Heart left ventricle (tissue), 16 donors: ENCODE results near the gene PTPRM. TPM values are rescaled to one million over a fixed set of nuclear protein-coding genes. Genes with fewer than 3 reads are reported as not detected.
A peak's percentile ranks its signal among the peaks of the same experiment; 100 is the strongest.

Experiments
- ATAC-seq, 4 donors: fragments of 200-7000 bp; cut with Tn5 transposase; one replicate each; pipeline ENCODE4 v1.9.1; 2020 to 2022; ENCODE audit warnings: moderate library complexity in 4 of 4, mild to moderate bottlenecking in 3 of 4, moderate number of reproducible peaks in 1 of 4
- DNase-seq, 5 donors: peaks; one replicate each; pipeline ENCODE4 v3.0.0-alpha.2; 2020
- H3K27ac ChIP-seq, 12 donors: fragments of 200-600 bp; sonication (generic) in 4 of 12; one replicate each; pipeline versions ENCODE4 v1.5.0 to v1.8.0; 2016 to 2022; ENCODE audit warnings: mild to moderate bottlenecking in 2 of 12
- H3K27me3 ChIP-seq, 9 donors: fragments of 200-600 bp; sonication (generic) in 2 of 9; one replicate each; pipeline versions ENCODE4 v1.5.1 to v1.8.0; 2016 to 2022; ENCODE audit warnings: mild to moderate bottlenecking in 3 of 9
- H3K36me3 ChIP-seq, 9 donors: fragments of 200-600 bp; sonication (generic) in 2 of 9; one replicate each; pipeline versions ENCODE4 v1.5.0 to v1.8.0; 2018 to 2022; ENCODE audit warnings: mild to moderate bottlenecking in 2 of 9
- H3K4me1 ChIP-seq, 12 donors: fragments of 200-600 bp; sonication (generic) in 4 of 12; one replicate each; pipeline versions ENCODE4 v1.5.0 to v1.8.0; 2016 to 2022; ENCODE audit warnings: mild to moderate bottlenecking in 3 of 12
- H3K4me3 ChIP-seq, 12 donors: fragments of 200-600 bp; sonication (generic) in 4 of 12; one replicate each; pipeline versions ENCODE4 v1.5.0 to v1.8.0; 2017 to 2022; ENCODE audit warnings: mild to moderate bottlenecking in 9 of 12, moderate library complexity in 4 of 12
- H3K9me3 ChIP-seq, 12 donors: fragments of 200-600 bp; sonication (generic) in 4 of 12; one replicate each; pipeline versions ENCODE4 v1.5.0 to v1.8.0; 2016 to 2022; ENCODE audit warnings: mild to moderate bottlenecking in 1 of 12
- CTCF ChIP-seq, 12 donors: fragments of 200-600 bp; sonication (generic) in 4 of 12; IDR thresholded peaks; one replicate each; pipeline versions ENCODE4 v1.5.0 to v1.8.0; 2018 to 2022; ENCODE audit warnings: antibody characterized with exemption in 12 of 12, mild to moderate bottlenecking in 5 of 12
- POLR2A ChIP-seq, 2 donors: fragments of 450-650 bp; IDR thresholded peaks; one replicate each; pipeline ENCODE4 v1.6.1; 2017; ENCODE audit warnings: antibody characterized with exemption in 2 of 2, mild to moderate bottlenecking in 2 of 2, moderate library complexity in 2 of 2
- WGBS, 4 donors: extraction: QIAGEN DNeasy Blood & Tissue Kit in 2 of 4; methylation state at CpG; one replicate each; pipeline versions ENCODE4 v1.1.5 to v1.1.7; 2013 to 2018; 5-methylcytosine and 5-hydroxymethylcytosine counted together
- intact Hi-C, 10 donors: fragments of 100-400 bp; cut with DNase I; formaldehyde crosslinking; loops; one replicate each; pipeline versions ENCODE4 v1.11.1 to v1.14.2; 2022
- polyA plus RNA-seq, 2 donors: library from polyadenylated mRNA; stranded (reverse); fragments of 200-250 nt; gene quantifications; one replicate each; pipeline ENCODE4 v1.2.3, GENCODE V29; 2013
- total RNA-seq, 9 donors: library from RNA; depleted of rRNA in 2 of 9; stranded (reverse); fragments of >200 nt in 2 of 9; fragmentation: NEBNext Ultra II Directional in 3 of 9; extraction: Animal tissue kit (Norgen Biotek cat#: 25700) in 3 of 9; gene quantifications; one replicate each; pipeline versions ENCODE4 v1.1.0 to v1.2.4, GENCODE V29; 2016 to 2023
- donor health status: ischemic (EF 13 %, LVEDD 7.1; RV severe dilation, severe dysfunction).
- donor health status: healthy with polysubstance abuse.
- donor health status: DM: no; HTN: yes; CAD: no.
- donor health status: DM: no; HTN: no; CAD: no.
- donor health status: ischemic (EF 25% LVEDD 6.9; RV normal size, moderate dysfunction).
- donor health status: ischemic (EF 25% LVEDD 5.7; RV mildly dilated, moderate dysfunction).
- donor health status: healthy.
- donor health status: DM: yes; HTN: yes; CAD: no.
- donor health status: ischemic (EF 35%, LVEDD 5.7; RV mildly dilated, moderate dysfunction).
- donor health status: nonischemic (EF 11% LVEDD 7.7; RV severe dilation, severe dysfunction).
- donor health status: DM: yes; HTN: yes; CAD: no.
- donor health status: PGD.
- donor health status: ischemic (EF 29% LVEDD 5.4; RV normal size, mild dysfunction).
- donor health status: nonischemic (EF 23%, LVEDD 6.1; RV moderate dilation, normal function).

The PTPRM gene
- total and polyA plus RNA-seq, 11 donors, result 93.8 to 186 (median 123) TPM

GRCh38 chr18:7953095-7953958 lies 386.2 kb downstream of the PTPRM start:
- intact Hi-C loops, result loop anchor here in 1 of 10 donors (10.0 kb wide), 1 partner anchor 379 kb away; no protein-coding TSS in a partner anchor

GRCh38 chr18:7954238-7954637 lies 387.1 kb downstream of the PTPRM start:
- WGBS, 4 donors, result 49 to 71% (median 54%) methylated on average over 1 of the region's 1 CpG
- peaks cover 0 to 52% (median 15%) of the 10 kb centered on the region in 12 donors for H3K4me1 ChIP-seq
- H3K4me3 ChIP-seq, result no peak overlapping the region
- peaks cover 0 to 25% (median 5%) of the 10 kb centered on the region in 9 donors for H3K36me3 ChIP-seq
- ATAC-seq (no peak), DNase-seq (no peak)
- no peak overlapping the region for H3K27ac ChIP-seq
- intact Hi-C loops, result loop anchor here in 1 of 10 donors (10.0 kb wide), 1 partner anchor 379 kb away; no protein-coding TSS in a partner anchor
- no peak for TF ChIP-seq POLR2A (IDR thresholded peaks at IDR 0.05)
- TF ChIP-seq CTCF (IDR thresholded peaks at IDR 0.05), result no peak
- no peaks in the 10 kb centered on the region for H3K9me3 ChIP-seq
- no peaks in the 10 kb centered on the region for H3K27me3 ChIP-seq

More at GRCh38 chr18:7953095-7953958, 386.2 kb downstream of the PTPRM start:
- TF ChIP-seq CTCF (IDR thresholded peaks at IDR 0.05), result no peak
- no peaks in the 10 kb centered on the region for H3K9me3 ChIP-seq
- H3K27ac ChIP-seq, result no peak overlapping the region
- ATAC-seq (no peak), DNase-seq (no peak)
- peaks cover 0 to 30% (median 5%) of the 10 kb centered on the region in 9 donors for H3K36me3 ChIP-seq
- H3K27me3 ChIP-seq, result no peaks in the 10 kb centered on the region
- H3K4me3 ChIP-seq, result no peak overlapping the region
- peaks cover 0 to 43% (median 10%) of the 10 kb centered on the region in 12 donors for H3K4me1 ChIP-seq
- WGBS, 4 donors, result 92 to 95% (median 94%) methylated on average over 8 of the region's 8 CpGs

- ATAC-seq, result peak in 3 of 4 donors; percentile 41 to 69 (median 64)
- H3K4me3 ChIP-seq, result no peak overlapping the region
- no peaks in the 10 kb centered on the region for H3K27me3 ChIP-seq
- peaks cover 0 to 20% (median 5%) of the 10 kb centered on the region in 9 donors for H3K36me3 ChIP-seq
- DNase-seq, result no peak
- H3K27ac ChIP-seq, result no peak overlapping the region
- TF ChIP-seq POLR2A (IDR thresholded peaks at IDR 0.05), result no peak
- H3K9me3 ChIP-seq, result no peaks in the 10 kb centered on the region
- WGBS, 4 donors, result 83 to 87% (median 85%) methylated on average over 7 of the region's 7 CpGs
- intact Hi-C loops, result loop anchor here in 1 of 10 donors (10.0 kb wide), 1 partner anchor 380 kb away; no protein-coding TSS in a partner anchor
- H3K4me1 ChIP-seq, result peaks cover 0 to 59% (median 17%) of the 10 kb centered on the region in 12 donors
These were observed 388.1 kb downstream of the PTPRM start for GRCh38 chr18:7955175-7955574.

- intact Hi-C loops, result loop anchor here in 1 of 10 donors (10.0 kb wide), 1 partner anchor 382 kb away; no protein-coding TSS in a partner anchor
- peaks cover 0 to 59% (median 17%) of the 10 kb centered on the region in 12 donors for H3K4me1 ChIP-seq
These were observed 390.2 kb downstream of the PTPRM start for GRCh38 chr18:7957297-7957696.

More at GRCh38 chr18:7957297-7957696, 390.2 kb downstream of the PTPRM start:
- no peak for DNase-seq
- peaks cover 0 to 7% (median 0%) of the 10 kb centered on the region in 9 donors for H3K36me3 ChIP-seq
- WGBS, 4 donors, result 62 to 65% (median 64%) methylated on average over 3 of the region's 3 CpGs
- H3K27ac ChIP-seq, result no peak overlapping the region
- H3K27me3 ChIP-seq, result no peaks in the 10 kb centered on the region
- H3K9me3 ChIP-seq, result no peaks in the 10 kb centered on the region
- ATAC-seq, result no peak
- TF ChIP-seq POLR2A (IDR thresholded peaks at IDR 0.05), result no peak
- no peak for TF ChIP-seq CTCF (IDR thresholded peaks at IDR 0.05)
- H3K4me3 ChIP-seq, result no peak overlapping the region
